ENCODE results near the gene TROAP. TPM values are rescaled to one million over a fixed set of nuclear protein-coding genes. Genes with fewer than 3 reads are reported as not detected.

TROAP gene
- total RNA-seq, 6 experiments from 2014 or later, result 14.1 to 37.4 (median 34.5) TPM

DNA sequence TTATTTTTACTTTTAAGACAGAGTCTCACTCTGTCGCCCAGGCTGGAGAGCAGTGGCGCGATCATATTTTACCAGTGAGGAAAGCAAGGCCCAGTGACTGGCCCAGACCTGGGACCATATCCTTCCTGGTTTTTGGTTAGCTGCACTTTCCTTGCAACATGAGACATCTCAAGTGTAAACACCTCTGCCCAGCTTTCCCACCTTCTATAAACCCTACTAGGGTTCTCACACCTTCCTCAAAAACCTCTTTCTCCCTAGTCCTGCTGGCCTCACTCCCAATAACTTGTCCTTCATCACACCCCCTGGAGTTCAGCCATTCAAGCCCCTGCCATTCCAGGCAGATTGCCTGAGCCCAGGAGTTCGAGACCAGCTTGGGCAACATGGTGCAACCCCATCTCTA is 38.4 kb upstream of the TROAP start:
- Mint-ChIP-seq H3K4me3 (no peak overlapping the region), H3K27me3 (ENCODE audit: insufficient read depth) (peaks cover 11% of the 10 kb centered on the region), H3K4me1 (ENCODE audit: low read depth) (peaks cover 10% of the 10 kb centered on the region), H3K36me3 (ENCODE audit: low read depth) (no peaks in the 10 kb centered on the region), H3K9me3 (no peaks in the 10 kb centered on the region), H3K27ac (no peak overlapping the region)
- TF ChIP-seq, protein P1, sequence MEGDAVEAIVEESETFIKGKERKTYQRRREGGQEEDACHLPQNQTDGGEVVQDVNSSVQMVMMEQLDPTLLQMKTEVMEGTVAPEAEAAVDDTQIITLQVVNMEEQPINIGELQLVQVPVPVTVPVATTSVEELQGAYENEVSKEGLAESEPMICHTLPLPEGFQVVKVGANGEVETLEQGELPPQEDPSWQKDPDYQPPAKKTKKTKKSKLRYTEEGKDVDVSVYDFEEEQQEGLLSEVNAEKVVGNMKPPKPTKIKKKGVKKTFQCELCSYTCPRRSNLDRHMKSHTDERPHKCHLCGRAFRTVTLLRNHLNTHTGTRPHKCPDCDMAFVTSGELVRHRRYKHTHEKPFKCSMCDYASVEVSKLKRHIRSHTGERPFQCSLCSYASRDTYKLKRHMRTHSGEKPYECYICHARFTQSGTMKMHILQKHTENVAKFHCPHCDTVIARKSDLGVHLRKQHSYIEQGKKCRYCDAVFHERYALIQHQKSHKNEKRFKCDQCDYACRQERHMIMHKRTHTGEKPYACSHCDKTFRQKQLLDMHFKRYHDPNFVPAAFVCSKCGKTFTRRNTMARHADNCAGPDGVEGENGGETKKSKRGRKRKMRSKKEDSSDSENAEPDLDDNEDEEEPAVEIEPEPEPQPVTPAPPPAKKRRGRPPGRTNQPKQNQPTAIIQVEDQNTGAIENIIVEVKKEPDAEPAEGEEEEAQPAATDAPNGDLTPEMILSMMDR (IDR thresholded peaks at IDR 0.05), result no peak
- no peak for DNase-seq

GRCh38 chr12:49287876-49288275 is 35.2 kb upstream of the TROAP start:
- DNase-seq, result no peak
- Mint-ChIP-seq H3K27me3 (ENCODE audit: insufficient read depth) (peaks cover 8% of the 10 kb centered on the region), H3K9me3 (no peaks in the 10 kb centered on the region), H3K36me3 (ENCODE audit: low read depth) (no peaks in the 10 kb centered on the region), H3K4me3 (no peak overlapping the region), H3K27ac (no peak overlapping the region), H3K4me1 (ENCODE audit: low read depth) (peaks cover 10% of the 10 kb centered on the region)
- TF ChIP-seq, protein P1 (IDR thresholded peaks at IDR 0.05), result no peak

DNA sequence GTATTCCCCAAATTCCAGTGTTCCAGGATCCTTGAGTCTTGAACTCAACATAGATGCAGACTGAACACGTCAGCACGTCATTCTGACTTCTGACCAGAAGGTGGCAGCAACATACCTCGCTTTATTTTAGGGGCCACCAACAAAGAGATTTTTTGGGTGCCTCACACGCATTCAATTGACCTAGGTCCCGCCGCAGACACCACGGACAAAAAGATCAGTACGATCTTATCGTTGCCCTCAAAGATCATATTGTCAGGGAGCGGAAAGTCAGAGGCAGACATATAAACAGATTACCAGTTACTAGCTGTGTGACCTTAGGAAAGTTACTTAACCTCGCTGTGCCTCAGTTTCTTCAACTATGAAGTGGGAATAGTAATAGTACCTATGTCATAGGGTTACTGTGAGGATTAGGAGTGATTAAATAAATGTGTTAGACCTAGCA is 34.6 kb upstream of the TROAP start:
- Mint-ChIP-seq H3K4me3 (no peak overlapping the region), H3K36me3 (ENCODE audit: low read depth) (no peaks in the 10 kb centered on the region), H3K27ac (no peak overlapping the region), H3K4me1 (ENCODE audit: low read depth) (peaks cover 10% of the 10 kb centered on the region), H3K9me3 (no peaks in the 10 kb centered on the region), H3K27me3 (ENCODE audit: insufficient read depth) (peaks cover 8% of the 10 kb centered on the region)
- TF ChIP-seq, protein P1 (IDR thresholded peaks at IDR 0.05), result peak; percentile 95
- DNase-seq, result peak; percentile 58

DNA sequence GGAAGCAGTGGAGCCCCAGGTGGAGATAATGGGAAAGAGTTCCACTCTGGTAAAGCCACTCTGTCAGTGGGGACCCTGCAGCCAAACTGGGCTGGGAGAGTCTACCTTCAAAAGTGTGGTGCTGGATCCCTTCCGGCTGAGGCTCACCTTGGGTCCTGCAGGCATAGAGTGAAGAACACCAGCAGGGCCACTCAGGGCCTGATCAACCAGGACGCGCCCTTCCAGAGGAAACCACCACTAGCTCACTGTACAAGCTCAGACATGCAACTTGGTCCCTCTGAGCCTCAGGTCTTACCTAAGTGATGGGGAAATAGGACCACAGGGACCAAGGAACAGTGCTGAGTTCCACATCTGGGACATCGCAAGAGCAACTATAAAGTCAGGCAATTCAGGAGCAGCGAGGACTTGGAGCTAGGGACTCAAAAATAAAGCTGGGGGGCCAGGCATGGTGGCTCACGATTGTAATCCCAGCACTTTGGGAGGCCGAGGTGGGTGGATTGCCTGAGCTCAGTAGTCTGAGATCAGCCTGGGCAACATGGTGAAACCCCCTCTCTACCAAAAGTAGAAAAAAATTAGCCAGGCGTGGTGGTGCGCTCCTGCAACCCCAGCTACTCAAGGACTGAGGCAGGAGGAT is 34.0 kb upstream of the TROAP start:
- H3K4me3 Mint-ChIP-seq, result no peak overlapping the region
- H3K27ac Mint-ChIP-seq, result no peak overlapping the region
- no peak for DNase-seq
- TF ChIP-seq, protein P1 (IDR thresholded peaks at IDR 0.05), result no peak
- H3K9me3 Mint-ChIP-seq, result no peaks in the 10 kb centered on the region
- no peaks in the 10 kb centered on the region for H3K36me3 Mint-ChIP-seq (ENCODE audit: low read depth)
- peaks cover 10% of the 10 kb centered on the region for H3K4me1 Mint-ChIP-seq (ENCODE audit: low read depth)
- peaks cover 8% of the 10 kb centered on the region for H3K27me3 Mint-ChIP-seq (ENCODE audit: insufficient read depth)

GRCh38 chr12:49292729-49293055 is 30.4 kb upstream of the TROAP start:
- TF ChIP-seq, protein P1 (IDR thresholded peaks at IDR 0.05), result no peak
- Mint-ChIP-seq H3K9me3 (no peaks in the 10 kb centered on the region), H3K27me3 (ENCODE audit: insufficient read depth) (peaks cover 19% of the 10 kb centered on the region), H3K36me3 (ENCODE audit: low read depth) (no peaks in the 10 kb centered on the region), H3K27ac (no peak overlapping the region), H3K4me1 (ENCODE audit: low read depth) (peaks cover 9% of the 10 kb centered on the region), H3K4me3 (no peak overlapping the region)
- DNase-seq, result no peak

All from HFFc6 (cell line).